ENCODE data around the gene SMIM23. TPM values are rescaled to one million over a fixed set of nuclear protein-coding genes. Genes with fewer than 3 reads are reported as not detected.
A peak's percentile ranks its signal among the peaks of the same experiment; 100 is the strongest.

The SMIM23 gene
- total and polyA plus RNA-seq, 2 of the 13 experiments (the other 11 are each of a cell fraction or from before 2014, with no cell fraction given) = not detected

- intact Hi-C loops (cut with micrococcal nuclease; ENCODE audit: unreplicated experiment) = no loop called here
- Histone ChIP-seq H3K9ac (ENCODE audit: insufficient read depth, low read depth, low read length) (no peak overlapping the region), H3K4me1 (ENCODE audit: insufficient read depth, low read length) (no peaks in the 10 kb centered on the region), H3K27ac (ENCODE audit: extremely low read length, insufficient read depth, low read length) (no peak overlapping the region), H3K4me3 (replicated peaks in 1 of 3; ENCODE audit: insufficient read depth in 1 of 3, low read depth in 2 of 3, low read length in 3 of 3) (no peak overlapping the region), H3K4me2 (ENCODE audit: low read depth, low read length) (no peak overlapping the region), H3K9me3 (ENCODE audit: low read length) (no peaks in the 10 kb centered on the region), H3K36me3 (replicated peaks in 1 of 2; ENCODE audit: control insufficient read depth in 1 of 2, insufficient read depth in 2 of 2, low read length in 2 of 2) (no peaks in the 10 kb centered on the region), H3K79me2 (ENCODE audit: insufficient read depth, low read length) (no peaks in the 10 kb centered on the region), H4K20me1 (ENCODE audit: insufficient read depth, low read length) (no peaks in the 10 kb centered on the region), H2AFZ (ENCODE audit: low read length) (no peak overlapping the region), H3K27me3 (ENCODE audit: control insufficient read depth in 1 of 2, insufficient read depth in 2 of 2, low read length in 2 of 2) (peaks cover 0 to 1% of the 10 kb centered on the region in 2 experiments; a peak in 1 of 5 replicates)
- in situ Hi-C loops (cut with HindIII; ENCODE audit: extremely low pct_ligation_motif_present, low pct_unique_long_range_greater_than_20kb) = no loop called here
- ChIA-PET CTCF (ENCODE audit: low intra/inter-chr PET ratio, low total read pairs) (no interaction called here), POLR2A (no interaction called here)
- FAIRE-seq (no peak), ATAC-seq (no peak), DNase-seq (ENCODE audit: low spot score) (no peak)
- BruUV-seq (replicated peaks) = no TSS peak
- 67% methylated on average over 2 of the region's 2 CpGs for WGBS (ENCODE audit: low lambda C conversion rate)
- no peak for TF ChIP-seq HOMEZ (CRISPR knock-in tag; IDR thresholded peaks at IDR 0.05; ENCODE audit: low read depth)
- peak; percentile 69; the same call in 1 of the 2 replicates for TF ChIP-seq CREB1 (IDR thresholded peaks at IDR 0.05)
- no peak for TF ChIP-seq CREB1 (CRISPR knock-in tag; IDR thresholded peaks at IDR 0.05)
Measured at GRCh38 chr5:171744882-171745281, 40.7 kb upstream of the SMIM23 start.

- CTCF ChIA-PET (ENCODE audit: low intra/inter-chr PET ratio, low total read pairs) = no interaction called here
- FAIRE-seq = no peak
- TF ChIP-seq KDM5A (IDR thresholded peaks at IDR 0.05; ENCODE audit: borderline replicate concordance, low read length) = no peak
- TF ChIP-seq TCF7L2 (IDR thresholded peaks at IDR 0.05; ENCODE audit: low read depth, low read length) = no peak
- no peak for TF ChIP-seq ZKSCAN5 (CRISPR knock-in tag; IDR thresholded peaks at IDR 0.05)
- no peak for TF ChIP-seq ZNF20 (CRISPR knock-in tag; IDR thresholded peaks at IDR 0.05)
- no peak for TF ChIP-seq ZNF362 (CRISPR knock-in tag; IDR thresholded peaks at IDR 0.05; ENCODE audit: borderline replicate concordance)
- TF ChIP-seq NFRKB (IDR thresholded peaks at IDR 0.05) = no peak
- TF ChIP-seq NR2F6 (IDR thresholded peaks at IDR 0.05) = no peak
- no peak for TF ChIP-seq NR2F6 (CRISPR knock-in tag; IDR thresholded peaks at IDR 0.05)
- no peak for TF ChIP-seq ZNF672 (CRISPR knock-in tag; IDR thresholded peaks at IDR 0.05)
- TF ChIP-seq ZNF788 (CRISPR knock-in tag; IDR thresholded peaks at IDR 0.05; ENCODE audit: borderline replicate concordance) = no peak
- TF ChIP-seq ZNF484 (CRISPR knock-in tag; IDR thresholded peaks at IDR 0.05; ENCODE audit: borderline replicate concordance, low read depth) = no peak
- no peak for TF ChIP-seq THYN1 (CRISPR knock-in tag; IDR thresholded peaks at IDR 0.05; ENCODE audit: borderline replicate concordance, low read depth)
- TF ChIP-seq CTCF (CRISPR knock-in tag; IDR thresholded peaks at IDR 0.05) = no peak
- H3K4me2 ChIP-seq (ENCODE audit: low read depth, low read length) = no peak overlapping the region
- intact Hi-C loops (cut with micrococcal nuclease; ENCODE audit: unreplicated experiment) = no loop called here
- WGBS (ENCODE audit: low lambda C conversion rate) = 34% methylated on average over 5 of the region's 5 CpGs
- no TSS peak for BruUV-seq (replicated peaks)
- H3K4me3 ChIP-seq (replicated peaks in 1 of 3; ENCODE audit: insufficient read depth in 1 of 3, low read depth in 2 of 3, low read length in 3 of 3) = no peak overlapping the region
- no peaks in the 10 kb centered on the region for H3K4me1 ChIP-seq (ENCODE audit: insufficient read depth, low read length)
- H2AFZ ChIP-seq (ENCODE audit: low read length) = no peak overlapping the region
- no peak for DNase-seq (ENCODE audit: low spot score)
- no peaks in the 10 kb centered on the region for H3K79me2 ChIP-seq (ENCODE audit: insufficient read depth, low read length)
- POLR2A ChIA-PET = no interaction called here
- H3K9ac ChIP-seq (ENCODE audit: insufficient read depth, low read depth, low read length) = no peak overlapping the region
- no peaks in the 10 kb centered on the region for H3K9me3 ChIP-seq (ENCODE audit: low read length)
- no peak overlapping the region for H3K27ac ChIP-seq (ENCODE audit: extremely low read length, insufficient read depth, low read length)
- in situ Hi-C loops (cut with HindIII; ENCODE audit: extremely low pct_ligation_motif_present, low pct_unique_long_range_greater_than_20kb) = no loop called here
- H3K27me3 ChIP-seq (ENCODE audit: control insufficient read depth in 1 of 2, insufficient read depth in 2 of 2, low read length in 2 of 2) = peaks cover 1 to 2% of the 10 kb centered on the region in 2 experiments; a peak in 1 of 5 replicates
- no peaks in the 10 kb centered on the region for H4K20me1 ChIP-seq (ENCODE audit: insufficient read depth, low read length)
- H3K36me3 ChIP-seq (replicated peaks in 1 of 2; ENCODE audit: control insufficient read depth in 1 of 2, insufficient read depth in 2 of 2, low read length in 2 of 2) = no peaks in the 10 kb centered on the region
- ATAC-seq = no peak
Measured at GRCh38 chr5:171745602-171746001, 40.0 kb upstream of the SMIM23 start.
